Esophagus squamous epithelium (tissue), 5 donors: Measurements from ENCODE around the gene PNPLA2. TPM values are rescaled to one million over a fixed set of nuclear protein-coding genes. Genes with fewer than 3 reads are reported as not detected.

ENCODE experiments used
- DNase-seq: peaks from one replicate; lab custom pipeline; 2025; lab: John Stamatoyannopoulos, UW
- H3K27ac ChIP-seq, 4 donors: fragments of 200-600 bp; sonication (generic); one replicate each; pipeline ENCODE4 v1.5.1; 2016 to 2019; ENCODE audit warnings: mild to moderate bottlenecking in 1 of 4
- H3K27me3 ChIP-seq, 4 donors: fragments of 200-600 bp; sonication (generic); 1 replicate in 3 of 4; 2 replicates in 1 of 4; pipeline versions ENCODE4 v1.5.1 to v1.6.0; 2017 to 2021; ENCODE audit warnings: antibody characterized with exemption in 1 of 4
- H3K36me3 ChIP-seq, 3 donors: fragments of 200-600 bp; sonication (generic); one replicate each; pipeline ENCODE4 v1.5.1; 2016 to 2019
- H3K4me1 ChIP-seq, 3 donors: fragments of 200-600 bp; sonication (generic); one replicate each; pipeline ENCODE4 v1.5.1; 2017 to 2019
- H3K4me3 ChIP-seq, 4 donors: fragments of 200-600 bp; sonication (generic); 1 replicate in 3 of 4; 2 replicates in 1 of 4; pipeline ENCODE4 v1.5.1; 2016 to 2019; ENCODE audit warnings: mild to moderate bottlenecking in 2 of 4, moderate library complexity in 1 of 4
- H3K9me3 ChIP-seq, 3 donors: fragments of 200-600 bp; sonication (generic); one replicate each; pipeline ENCODE4 v1.5.1; 2016 to 2019
- CTCF ChIP-seq, 6 experiments: fragments of 450-650 bp in 4 of 6; fragments of 200-600 bp in 2 of 6; sonication (generic) in 2 of 6; IDR thresholded peaks; one replicate each; pipeline ENCODE4 v1.5.1; 2016 to 2019; ENCODE audit warnings: antibody characterized with exemption in 6 of 6, mild to moderate bottlenecking in 4 of 6, moderate library complexity in 4 of 6
- POLR2A ChIP-seq, 4 donors: fragments of 450-650 bp; IDR thresholded peaks; one replicate each; pipeline ENCODE4 v1.6.1; 2017; ENCODE audit warnings: antibody characterized with exemption in 4 of 4, mild to moderate bottlenecking in 4 of 4, moderate library complexity in 3 of 4
- WGBS, 2 donors: methylation state at CpG; one replicate each; pipeline ENCODE4 v1.1.5; 2018; 5-methylcytosine and 5-hydroxymethylcytosine counted together
- intact Hi-C: fragments of 100-400 bp; cut with DNase I; formaldehyde crosslinking; loops from one replicate; pipeline ENCODE4 v1.15.0; 2022
- total RNA-seq, 4 donors: library from RNA; depleted of rRNA; stranded (reverse); fragments of >200 nt; gene quantifications; one replicate each; pipeline ENCODE4 v1.1.0, GENCODE V29; 2016
- donor health status: DM: yes; HTN: yes; CAD: no.

Gene PNPLA2
- total RNA-seq, 4 donors from 2014 or later, result 14.2 to 42.7 (median 26.0) TPM

DNA sequence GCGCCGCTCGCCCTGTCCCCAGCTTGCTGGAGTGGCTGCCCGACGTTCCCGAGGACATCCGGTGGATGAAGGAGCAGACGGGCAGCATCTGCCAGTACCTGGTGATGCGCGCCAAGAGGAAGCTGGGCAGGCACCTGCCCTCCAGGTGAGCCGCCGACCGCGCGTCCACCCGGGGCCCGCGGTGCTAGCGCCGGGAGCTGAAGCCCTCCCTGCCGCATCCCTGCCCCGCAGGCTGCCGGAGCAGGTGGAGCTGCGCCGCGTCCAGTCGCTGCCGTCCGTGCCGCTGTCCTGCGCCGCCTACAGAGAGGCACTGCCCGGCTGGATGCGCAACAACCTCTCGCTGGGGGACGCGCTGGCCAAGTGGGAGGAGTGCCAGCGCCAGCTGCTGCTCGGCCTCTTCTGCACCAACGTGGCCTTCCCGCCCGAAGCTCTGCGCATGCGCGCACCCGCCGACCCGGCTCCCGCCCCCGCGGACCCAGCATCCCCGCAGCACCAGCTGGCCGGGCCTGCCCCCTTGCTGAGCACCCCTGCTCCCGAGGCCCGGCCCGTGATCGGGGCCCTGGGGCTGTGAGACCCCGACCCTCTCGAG is 5.7 kb downstream of the PNPLA2 start:
- peaks cover 44 to 80% (median 53%) of the 10 kb centered on the region in 3 donors for H3K4me1 ChIP-seq
- intact Hi-C loops, result no loop called here
- peaks cover 0 to 56% (median 0%) of the 10 kb centered on the region in 4 donors for H3K27me3 ChIP-seq
- WGBS, 2 donors, result 88% methylated on average over 24 of the region's 59 CpGs; no CpG with 5 or more reads in 1 of the 2 donors
- TF ChIP-seq CTCF (IDR thresholded peaks at IDR 0.05) (no peak), POLR2A (IDR thresholded peaks at IDR 0.05) (no peak)
- peaks cover 22 to 47% (median 24%) of the 10 kb centered on the region in 3 donors for H3K36me3 ChIP-seq
- no peak overlapping the region for H3K4me3 ChIP-seq
- H3K9me3 ChIP-seq, result no peaks in the 10 kb centered on the region
- DNase-seq, result no peak
- H3K27ac ChIP-seq, result no peak overlapping the region

- WGBS, 2 donors, result 80% methylated on average over 5 to 9 of the region's 11 CpGs
- H3K4me3 ChIP-seq, result no peak overlapping the region
- intact Hi-C loops, result no loop called here
- no peaks in the 10 kb centered on the region for H3K9me3 ChIP-seq
- H3K36me3 ChIP-seq, result peaks cover 22 to 47% (median 24%) of the 10 kb centered on the region in 3 donors
- peaks cover 0 to 61% (median 3%) of the 10 kb centered on the region in 4 donors for H3K27me3 ChIP-seq
- no peak overlapping the region for H3K27ac ChIP-seq
- DNase-seq, result no peak
- TF ChIP-seq POLR2A (IDR thresholded peaks at IDR 0.05) (no peak), CTCF (IDR thresholded peaks at IDR 0.05) (no peak)
- H3K4me1 ChIP-seq, result peaks cover 50 to 86% (median 59%) of the 10 kb centered on the region in 3 donors
Measured at GRCh38 chr11:824942-825341, 6.2 kb downstream of the PNPLA2 start.

DNA sequence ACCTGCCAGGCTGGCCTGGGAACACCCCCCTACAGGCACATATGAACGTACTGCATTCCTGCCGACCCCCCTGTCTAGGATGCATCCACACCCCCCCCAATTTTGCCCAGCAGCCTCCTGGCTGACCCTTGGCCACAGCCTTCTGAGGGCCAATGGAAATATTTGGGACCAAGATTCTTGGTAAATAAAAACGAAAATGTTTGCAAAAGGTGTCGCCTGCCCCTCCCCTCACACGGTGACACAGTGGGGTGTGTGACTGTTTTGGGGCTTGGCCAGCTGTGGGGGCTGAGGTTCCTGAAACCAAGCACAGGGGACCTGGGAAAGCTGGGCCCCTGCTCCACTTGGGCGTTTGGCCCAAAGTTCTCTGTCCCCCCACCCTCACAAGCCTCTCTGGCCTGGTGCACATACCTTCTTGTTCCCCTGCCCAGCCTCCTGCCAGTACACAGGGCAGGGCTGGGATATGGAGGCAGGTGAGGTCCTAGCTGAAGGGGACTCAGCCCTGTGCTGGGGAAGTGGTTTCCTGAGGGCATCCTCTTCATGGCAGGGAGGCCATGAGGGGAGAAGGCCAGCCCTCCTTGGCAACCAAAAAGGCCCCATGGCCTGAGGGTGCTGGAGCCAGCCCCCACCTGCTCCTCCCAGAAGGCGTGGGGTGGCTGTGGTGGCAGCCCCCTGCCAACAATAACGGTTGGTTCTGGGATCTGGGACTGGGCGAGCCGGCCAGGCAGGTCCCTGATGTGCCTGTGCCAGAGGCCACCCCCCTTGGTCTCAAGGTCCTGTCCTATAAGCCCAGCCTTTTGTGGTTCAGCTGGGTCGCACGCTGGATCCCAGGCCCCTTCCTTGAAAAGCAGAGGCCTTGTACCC is 6.9 kb downstream of the PNPLA2 start:
- DNase-seq, result no peak
- peaks cover 54 to 87% (median 61%) of the 10 kb centered on the region in 3 donors for H3K4me1 ChIP-seq
- H3K9me3 ChIP-seq, result no peaks in the 10 kb centered on the region
- peak overlapping the region in 2 of 4 donors; percentile 21 to 43 for H3K27ac ChIP-seq
- intact Hi-C loops, result no loop called here
- 80 to 100% methylated on average over 1 to 9 of the region's 12 CpGs for WGBS, 2 donors
- no peak for TF ChIP-seq CTCF (IDR thresholded peaks at IDR 0.05)
- no peak overlapping the region for H3K4me3 ChIP-seq
- H3K27me3 ChIP-seq, result peaks cover 0 to 68% (median 6%) of the 10 kb centered on the region in 4 donors
- H3K36me3 ChIP-seq, result peaks cover 22 to 47% (median 24%) of the 10 kb centered on the region in 3 donors

DNA sequence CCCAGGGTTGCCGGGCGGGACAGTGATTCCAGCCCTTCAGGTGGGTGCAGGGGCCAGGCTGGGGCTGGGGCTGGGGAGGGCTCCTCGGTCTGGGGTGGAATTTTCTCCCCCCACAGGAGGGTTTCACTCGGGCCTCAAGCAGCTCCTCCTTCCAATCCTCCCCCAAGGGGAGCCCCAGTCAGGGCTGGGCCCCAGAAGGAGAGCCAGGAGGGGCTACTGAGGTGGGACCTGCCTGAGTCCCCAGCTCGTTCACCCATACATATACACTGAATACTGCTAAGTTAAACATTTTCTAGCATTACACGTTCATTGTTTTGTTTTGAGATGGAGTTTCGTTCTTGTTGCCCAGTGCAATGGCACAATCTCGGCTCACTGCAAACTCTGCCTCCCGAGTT is 7.5 kb downstream of the PNPLA2 start:
- H3K9me3 ChIP-seq, result no peaks in the 10 kb centered on the region
- no peak for DNase-seq
- TF ChIP-seq CTCF (IDR thresholded peaks at IDR 0.05) (no peak), POLR2A (IDR thresholded peaks at IDR 0.05) (no peak)
- H3K4me3 ChIP-seq, result peak overlapping the region in 2 of 4 donors; percentile 43 to 63
- H3K4me1 ChIP-seq, result peaks cover 54 to 87% (median 61%) of the 10 kb centered on the region in 3 donors
- H3K27ac ChIP-seq, result peak overlapping the region in 1 of 4 donors; percentile 80
- WGBS, 2 donors, result 60 to 76% methylated on average over 6 to 8 of the region's 9 CpGs
- H3K36me3 ChIP-seq, result peaks cover 22 to 47% (median 24%) of the 10 kb centered on the region in 3 donors
- peaks cover 0 to 74% (median 7%) of the 10 kb centered on the region in 4 donors for H3K27me3 ChIP-seq
- intact Hi-C loops, result no loop called here

GRCh38 chr11:826836-827145 is 8.1 kb downstream of the PNPLA2 start:
- WGBS, 2 donors, result 2 to 11% methylated on average over 7 to 8 of the region's 22 CpGs
- Histone ChIP-seq H3K27me3 (peaks cover 0 to 80% (median 7%) of the 10 kb centered on the region in 4 donors), H3K4me1 (peaks cover 50 to 87% (median 58%) of the 10 kb centered on the region in 3 donors), H3K36me3 (peaks cover 22 to 44% (median 23%) of the 10 kb centered on the region in 3 donors), H3K9me3 (no peaks in the 10 kb centered on the region), H3K4me3 (peak overlapping the region; percentile 26 to 63 (median 48)), H3K27ac (peak overlapping the region; percentile 26 to 80 (median 69))
- DNase-seq, result no peak
- intact Hi-C loops, result no loop called here
- TF ChIP-seq POLR2A (IDR thresholded peaks at IDR 0.05), result no peak
- TF ChIP-seq CTCF (IDR thresholded peaks at IDR 0.05), result no peak
